LNCaP clone FGC (cell line): Measurements from ENCODE around the gene IPO4.
"Not testable (repeated sequence)": the region's sequence is repeated elsewhere in the genome, so short reads cannot be mapped to it uniquely, and the experiment has no call there.

Source experiments
- DNase-seq: peaks from one replicate; pipeline ENCODE4 v3.0.0-alpha.2; 2011; ENCODE audit warnings: low read depth
- H3K4me3 ChIP-seq: 2 replicates; pipeline ENCODE4 v1.5.1; 2011; ENCODE audit warnings: mild to moderate bottlenecking, low read depth, low read length, control low read depth
- CTCF ChIP-seq: IDR thresholded peaks from 2 replicates; pipeline ENCODE4 v1.5.1; 2012; ENCODE audit warnings: mild to moderate bottlenecking; ENCODE audit not compliant: control insufficient read depth, insufficient read depth; ENCODE audit errors: extremely low read depth

Gene IPO4

GRCh38 chr14:24226473-24226872, 37.9 kb upstream of the IPO4 start:
- H3K4me3 ChIP-seq = no peak overlapping the region
- TF ChIP-seq CTCF = no peak
- DNase-seq = no peak

GRCh38 chr14:24224618-24225071, 36.0 kb upstream of the IPO4 start:
- H3K4me3 ChIP-seq = no peak overlapping the region
- no peak for DNase-seq
- TF ChIP-seq CTCF = no peak

- DNase-seq = not testable (repeated sequence)
Observed at GRCh38 chr14:24222987-24223386, 34.4 kb upstream of the IPO4 start.

GRCh38 chr14:24219521-24219920, 30.9 kb upstream of the IPO4 start:
- DNase-seq = no peak
- no peak overlapping the region for H3K4me3 ChIP-seq
- TF ChIP-seq CTCF = no peak

More at GRCh38 chr14:24222987-24223386, 34.4 kb upstream of the IPO4 start:
- not testable (repeated sequence) for H3K4me3 ChIP-seq

GRCh38 chr14:24219080-24219479, 30.5 kb upstream of the IPO4 start:
- no peak for TF ChIP-seq CTCF
- no peak overlapping the region for H3K4me3 ChIP-seq
- DNase-seq = no peak

- DNase-seq, H3K4me3 ChIP-seq: not testable (repeated sequence)
Observed at GRCh38 chr14:24216876-24217275, 28.3 kb upstream of the IPO4 start.

- DNase-seq = no peak
- no peak for TF ChIP-seq CTCF
- H3K4me3 ChIP-seq = peak overlapping the region; percentile 93
Observed at GRCh38 chr14:24216345-24216699, 27.7 kb upstream of the IPO4 start.

- peak within 1 kb of the TSS; percentile 93 for H3K4me3 ChIP-seq
- peak; percentile 56 for DNase-seq
- TF ChIP-seq CTCF = peak; percentile 95
Observed at GRCh38 chr14:24215495-24216344, 27.1 kb upstream of the IPO4 start, which contains the start of gene MDP1. Gene MDP1 (minus strand): TSS chr14:24216066. CDS start chr14:24215955, 111 bp downstream.
